Measurements from ENCODE around the gene FUT2. TPM values are rescaled to one million over a fixed set of nuclear protein-coding genes. Genes with fewer than 3 reads are reported as not detected.
"Not testable (repeated sequence)": the region's sequence is repeated elsewhere in the genome, so short reads cannot be mapped to it uniquely, and the experiment has no call there.

The FUT2 gene
- total RNA-seq, 1 experiment from 2014 or later = not detected

DNA sequence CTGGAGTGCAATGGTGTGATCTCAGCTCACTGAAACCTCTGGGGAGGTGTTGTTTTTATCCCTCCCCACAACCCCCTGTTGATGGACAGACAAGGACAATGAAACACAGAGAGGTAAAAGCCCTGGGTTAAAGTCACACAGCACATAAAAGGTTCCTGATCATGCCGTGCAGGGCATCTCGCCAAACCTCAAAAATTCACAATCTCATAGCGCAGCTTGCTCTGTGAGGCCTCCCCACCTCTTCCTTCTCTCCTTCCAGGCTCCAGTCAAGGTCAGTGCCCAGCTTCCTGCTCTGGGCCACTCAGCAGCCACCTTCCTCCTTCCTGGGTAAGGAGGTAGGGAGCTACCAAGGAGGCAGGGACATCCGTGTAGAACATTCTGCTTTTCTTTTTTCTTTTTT lies 2.3 kb downstream of the FUT2 start:
- DNase-seq (ENCODE audit: low read depth) = peak; percentile 71

DNA sequence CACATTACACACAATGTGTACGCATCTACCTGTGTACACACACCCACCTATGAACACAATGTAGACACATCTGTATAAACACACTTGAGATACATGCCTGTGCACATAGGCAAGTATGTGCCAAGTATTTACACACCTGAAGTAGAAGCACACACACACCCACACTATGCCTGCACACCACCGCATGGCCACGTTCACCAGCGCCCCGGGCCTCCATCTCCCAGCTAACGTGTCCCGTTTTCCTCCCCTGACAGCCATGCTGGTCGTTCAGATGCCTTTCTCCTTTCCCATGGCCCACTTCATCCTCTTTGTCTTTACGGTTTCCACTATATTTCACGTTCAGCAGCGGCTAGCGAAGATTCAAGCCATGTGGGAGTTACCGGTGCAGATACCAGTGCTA lies 6.9 kb downstream of the FUT2 start:
- DNase-seq (ENCODE audit: low read depth) = no peak

DNA sequence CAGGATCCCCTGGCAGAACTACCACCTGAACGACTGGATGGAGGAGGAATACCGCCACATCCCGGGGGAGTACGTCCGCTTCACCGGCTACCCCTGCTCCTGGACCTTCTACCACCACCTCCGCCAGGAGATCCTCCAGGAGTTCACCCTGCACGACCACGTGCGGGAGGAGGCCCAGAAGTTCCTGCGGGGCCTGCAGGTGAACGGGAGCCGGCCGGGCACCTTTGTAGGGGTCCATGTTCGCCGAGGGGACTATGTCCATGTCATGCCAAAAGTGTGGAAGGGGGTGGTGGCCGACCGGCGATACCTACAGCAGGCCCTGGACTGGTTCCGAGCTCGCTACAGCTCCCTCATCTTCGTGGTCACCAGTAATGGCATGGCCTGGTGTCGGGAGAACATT lies 7.5 kb downstream of the FUT2 start:
- no peak for DNase-seq (ENCODE audit: low read depth)

DNA sequence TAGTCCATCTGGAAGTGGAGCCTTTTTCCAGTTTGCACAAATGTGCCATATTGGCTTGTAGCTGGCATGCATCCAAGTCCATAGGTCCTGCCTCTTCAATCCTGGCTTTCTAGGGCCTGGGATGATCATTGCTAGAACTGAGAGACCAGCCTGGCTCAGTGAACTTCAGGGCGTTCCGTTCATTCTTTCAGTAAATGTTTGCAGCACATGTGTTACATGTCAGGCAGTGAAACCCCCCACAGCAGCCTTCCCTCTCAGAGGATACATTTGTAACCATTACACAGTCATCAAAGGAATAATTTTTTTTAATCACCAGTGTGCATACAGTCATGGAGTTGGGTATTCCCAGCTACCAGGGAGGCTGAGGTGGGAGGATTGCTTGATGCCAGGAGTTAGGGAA lies 9.7 kb downstream of the FUT2 start:
- no peak for DNase-seq (ENCODE audit: low read depth)

DNA sequence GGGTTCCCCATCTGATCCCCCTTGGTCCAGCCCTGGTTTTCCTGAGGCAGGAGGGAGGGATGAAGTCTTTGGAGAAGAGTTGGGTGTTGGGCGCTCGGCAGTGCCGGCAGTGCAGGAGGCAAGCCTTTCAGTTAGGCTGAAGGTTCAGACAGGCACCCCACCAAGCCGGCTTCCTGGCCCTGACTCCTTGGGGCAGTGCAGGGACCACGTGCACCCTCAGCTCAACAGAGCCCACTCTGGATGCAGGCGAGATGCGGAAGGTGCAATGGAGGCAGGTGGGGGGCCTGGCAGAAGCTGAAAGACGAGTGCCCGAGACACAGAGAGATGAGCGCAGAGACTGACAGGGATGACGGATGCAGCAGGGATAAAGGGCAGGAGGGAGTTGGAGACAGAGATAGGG lies 12.7 kb downstream of the FUT2 start:
- DNase-seq (ENCODE audit: low read depth) = no peak

DNA sequence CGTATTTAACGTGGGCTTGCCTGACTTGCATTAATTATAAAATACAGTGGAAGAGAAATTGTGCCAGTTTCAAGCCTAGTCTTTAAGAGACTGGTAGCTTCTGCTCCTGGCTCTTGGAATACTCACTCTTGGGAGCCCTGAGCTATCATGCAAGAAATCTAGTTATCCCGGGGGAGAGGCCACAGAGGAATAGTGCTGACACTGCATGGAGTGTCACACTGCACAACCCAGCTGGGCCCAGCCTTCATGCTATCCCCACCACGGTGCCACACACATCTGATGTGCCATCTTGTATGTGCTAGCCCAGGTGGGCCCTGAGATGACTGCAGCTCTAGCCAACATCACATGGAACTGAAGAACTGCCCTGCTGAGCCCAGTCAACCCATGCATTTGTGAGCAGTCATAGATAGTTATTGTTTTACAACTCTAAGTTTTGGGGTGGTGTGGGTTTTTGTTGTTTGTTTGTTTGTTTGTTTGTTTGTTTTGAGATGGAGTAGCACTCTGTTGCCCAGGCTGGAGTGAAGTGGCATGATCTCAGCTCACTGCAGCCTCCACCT lies 15.4 kb downstream of the FUT2 start:
- no peak for DNase-seq (ENCODE audit: low read depth)

DNA sequence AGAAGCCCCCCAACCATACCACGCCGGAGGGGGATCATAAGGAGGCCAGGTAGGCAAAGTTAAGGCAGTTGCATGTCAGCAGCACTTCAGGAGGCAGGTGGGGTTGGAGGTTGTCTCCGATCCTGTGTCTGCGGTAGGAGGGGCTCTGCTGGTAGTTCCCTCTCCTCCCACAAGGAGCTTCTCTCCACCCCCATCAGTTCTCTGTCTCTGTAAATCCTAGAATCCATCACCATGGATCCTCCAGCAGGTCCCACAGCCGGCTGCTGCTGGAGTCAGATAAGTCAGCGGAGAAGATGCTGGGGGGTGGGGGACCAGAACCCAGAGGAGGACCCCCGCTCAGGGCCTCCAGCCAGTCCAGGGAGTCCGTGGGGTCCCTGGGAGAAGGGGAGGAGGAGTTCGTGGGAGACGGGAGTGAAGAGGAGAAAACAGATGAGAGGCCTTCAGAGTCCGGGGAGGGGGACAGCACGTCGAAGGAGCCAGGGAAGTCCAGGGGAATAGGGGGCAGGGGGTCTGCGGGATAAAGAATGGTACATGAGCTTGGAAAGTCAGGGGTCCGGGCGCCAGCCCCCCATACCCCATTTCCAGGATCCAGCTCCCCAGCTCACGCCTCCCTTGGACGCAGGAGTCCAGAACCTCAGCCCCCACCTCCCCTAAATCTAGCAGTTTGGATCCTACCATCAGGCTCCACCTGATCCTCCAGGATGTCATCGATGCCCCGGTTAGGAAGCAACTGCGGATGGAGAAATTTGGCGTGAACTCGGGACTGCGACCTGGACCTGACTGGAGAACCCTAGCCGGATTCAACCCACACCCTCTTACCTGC lies 17.5 kb downstream of the FUT2 start:
- no peak for DNase-seq (ENCODE audit: low read depth)

DNA sequence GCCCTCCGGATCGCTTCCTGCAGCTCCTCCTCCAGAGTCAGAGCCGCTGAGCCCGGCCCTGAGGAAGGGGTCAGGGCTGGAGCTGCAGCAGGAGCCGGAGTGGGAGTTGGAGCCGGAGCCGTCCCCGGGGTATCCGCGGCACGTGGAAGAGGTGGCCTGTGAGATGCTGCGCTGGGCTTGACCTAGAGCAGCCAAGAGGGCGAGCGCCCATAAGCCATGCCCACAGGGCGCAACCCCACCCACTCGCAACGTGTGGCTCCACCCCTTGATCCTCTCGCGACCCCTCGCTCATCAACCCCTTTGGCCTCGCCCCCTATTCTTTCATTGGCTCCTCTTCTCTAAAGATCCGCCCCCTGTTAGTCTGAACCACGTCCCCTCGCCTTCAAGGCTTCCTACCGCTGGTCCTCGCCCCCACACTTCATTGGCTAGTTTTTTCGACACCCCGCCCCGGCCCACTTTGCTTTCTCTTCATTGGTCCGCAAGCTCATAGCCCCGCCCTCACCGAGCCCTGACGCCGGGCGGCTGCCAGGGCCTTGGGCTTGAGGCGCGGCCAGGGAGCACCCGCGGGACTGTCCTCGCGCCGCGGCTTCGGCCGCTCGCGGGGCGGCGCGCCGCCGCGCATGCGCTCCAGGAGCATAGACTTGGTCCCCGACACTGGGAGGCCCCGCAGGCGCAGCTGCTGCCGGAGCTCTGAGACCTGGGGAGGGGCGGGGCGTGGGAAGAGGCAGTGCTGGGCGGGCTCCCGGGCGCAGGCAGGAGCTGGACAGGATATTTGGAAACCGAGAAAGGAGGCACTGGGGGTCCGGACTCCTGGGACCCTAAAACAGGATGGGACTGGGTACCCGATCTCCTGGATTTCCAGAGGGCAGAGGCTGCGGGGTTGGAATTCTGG lies 18.3 kb downstream of the FUT2 start:
- DNase-seq (ENCODE audit: low read depth) = peak; percentile 97

DNA sequence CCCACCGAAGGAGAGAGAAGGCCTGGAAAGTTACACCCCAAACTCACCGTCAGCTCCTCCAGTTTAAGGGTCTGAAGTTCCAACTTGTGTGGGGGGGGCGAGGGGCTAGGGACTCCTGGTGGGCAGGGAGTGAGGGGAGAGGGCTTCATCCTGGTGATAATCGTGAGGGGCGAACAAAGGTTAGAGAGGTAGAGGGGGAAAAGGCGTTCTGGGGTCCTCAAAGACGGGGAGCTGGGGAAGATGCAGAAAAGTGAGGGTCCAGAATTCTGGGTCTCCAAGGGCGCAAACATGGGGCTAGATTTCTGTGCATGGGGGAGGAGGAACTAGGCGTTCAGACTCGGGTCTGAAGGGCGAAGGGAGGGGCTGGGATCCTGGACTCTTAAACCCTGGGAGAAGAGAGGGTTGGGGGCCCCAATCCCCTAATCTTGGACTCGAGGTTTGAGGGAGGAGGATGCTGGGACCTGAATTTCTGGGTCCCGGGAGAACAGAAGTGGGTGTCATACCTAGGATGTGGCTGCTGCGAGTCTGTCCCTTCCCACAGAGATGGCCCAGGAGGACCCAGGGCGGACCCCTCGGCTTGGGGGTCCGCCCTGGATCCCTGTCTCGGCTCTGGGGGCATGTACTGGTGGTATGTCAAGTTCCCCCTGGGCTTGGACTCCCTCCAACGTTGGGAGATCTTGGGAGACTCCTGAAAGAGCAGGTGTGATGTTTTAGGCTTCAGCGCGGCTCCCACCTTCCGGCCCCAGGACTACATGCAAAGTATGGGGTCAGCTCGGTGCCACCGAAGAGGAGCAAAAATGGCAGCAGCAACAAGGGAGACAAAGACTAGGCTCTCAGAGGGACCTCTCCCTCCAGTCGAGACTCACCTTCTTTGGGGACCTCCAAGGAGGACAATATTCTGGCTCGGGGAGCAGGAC lies 19.2 kb downstream of the FUT2 start:
- DNase-seq (ENCODE audit: low read depth) = no peak

DNA sequence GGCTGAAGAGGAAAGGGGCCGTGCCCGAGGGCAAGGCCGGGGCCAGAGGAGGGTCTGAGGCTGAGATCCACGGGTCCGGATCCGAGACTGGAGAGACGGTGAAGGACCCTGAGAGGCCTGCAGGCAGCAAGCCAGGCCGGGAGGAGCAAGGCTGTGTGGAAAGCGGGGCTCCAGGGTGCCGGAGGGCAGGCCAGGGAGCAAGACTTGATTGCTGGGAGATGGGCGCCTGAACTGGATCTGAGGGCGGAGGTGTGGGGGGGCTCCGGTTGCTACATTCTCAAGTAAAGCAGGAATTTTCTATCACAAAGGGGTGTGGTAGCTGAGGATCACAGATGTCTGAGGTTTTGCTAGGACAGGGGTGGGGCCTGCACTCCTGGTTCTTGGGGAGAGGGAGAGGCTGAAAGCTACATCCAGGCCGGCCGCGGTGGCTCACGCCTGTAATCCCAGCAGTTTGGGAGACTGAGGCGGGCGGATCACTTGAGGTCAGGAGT lies 20.0 kb downstream of the FUT2 start:
- no peak for DNase-seq (ENCODE audit: low read depth)

DNA sequence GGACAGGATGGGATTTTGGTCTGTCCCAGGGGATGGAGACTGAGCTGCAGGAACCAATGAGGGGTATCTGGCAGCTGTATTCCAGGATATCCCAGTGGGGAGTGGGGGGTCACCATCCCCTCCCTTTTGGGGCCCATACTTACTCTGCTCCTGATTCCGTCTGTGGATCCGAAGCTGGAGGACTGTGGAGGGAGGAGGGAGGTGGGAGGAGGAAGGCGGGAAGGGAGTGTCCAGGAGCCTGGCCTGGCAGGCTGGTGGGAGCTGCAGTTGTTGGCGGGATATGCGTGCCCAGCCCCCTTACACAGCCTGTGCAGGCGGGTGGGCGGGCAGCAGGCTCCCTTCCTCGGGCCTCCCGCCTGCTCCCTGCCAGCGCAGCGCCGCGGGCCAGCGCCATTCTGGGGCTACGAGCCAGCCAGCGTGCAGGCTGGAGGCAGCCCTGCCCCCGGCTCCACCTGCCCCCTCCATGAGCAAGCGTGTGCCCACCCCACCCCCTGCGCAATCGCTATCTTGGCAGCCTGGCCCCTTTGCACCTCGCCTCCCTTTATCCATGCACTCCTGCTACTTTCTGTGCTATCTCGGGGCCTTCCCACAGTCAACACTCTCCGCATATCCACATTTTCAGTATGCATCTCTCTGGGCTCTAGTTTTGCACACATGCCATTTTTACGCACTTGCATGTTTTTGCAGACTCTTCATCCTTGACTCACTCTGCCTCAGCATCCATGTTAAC lies 21.0 kb downstream of the FUT2 start:
- DNase-seq (ENCODE audit: low read depth) = no peak

DNA sequence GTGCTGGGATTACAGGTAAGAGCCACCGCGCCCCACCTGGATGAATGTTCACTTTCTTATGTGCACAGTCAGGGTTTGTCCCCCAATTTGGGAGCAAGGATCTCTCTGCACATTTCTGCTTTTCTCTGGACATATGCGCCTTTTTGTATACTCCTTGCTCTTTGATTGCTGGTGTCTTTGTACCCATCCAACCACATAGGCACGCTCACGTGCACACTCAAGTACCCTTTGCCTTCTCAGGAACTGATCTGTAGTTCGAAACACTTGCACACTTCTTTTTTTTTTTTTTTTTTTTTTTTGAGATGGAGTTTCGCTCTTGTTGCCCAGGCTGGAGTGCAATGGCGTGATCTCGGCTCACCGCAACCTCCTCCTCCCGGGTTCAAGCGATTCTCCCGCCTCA lies 22.3 kb downstream of the FUT2 start:
- not testable (repeated sequence) for DNase-seq (ENCODE audit: low read depth)

DNA sequence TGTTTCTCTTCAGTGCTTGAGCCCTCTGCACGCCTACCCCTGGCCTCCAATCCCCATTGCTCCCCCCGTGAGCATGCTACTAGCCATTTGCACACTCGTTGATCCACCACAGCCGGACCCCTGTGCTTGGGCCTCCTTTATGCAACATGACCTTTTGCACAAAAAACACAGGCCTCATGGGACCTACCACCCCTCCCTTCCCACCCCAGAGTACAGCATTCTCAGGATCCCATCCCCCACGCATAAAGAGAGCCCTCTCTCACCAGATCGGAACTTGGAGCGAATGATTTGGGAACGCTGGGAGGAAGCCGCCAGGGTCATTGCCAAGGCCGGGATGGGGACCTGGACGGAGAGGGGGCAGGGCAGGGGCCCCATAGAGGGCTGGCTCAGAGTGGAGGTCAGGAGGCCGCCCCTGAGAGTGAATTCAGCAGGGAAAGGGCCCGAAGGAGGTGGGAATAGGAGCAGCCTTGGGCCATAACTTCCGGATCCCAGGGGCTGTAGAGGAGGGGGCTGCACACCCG lies 23.0 kb downstream of the FUT2 start:
- DNase-seq (ENCODE audit: low read depth) = no peak

DNA sequence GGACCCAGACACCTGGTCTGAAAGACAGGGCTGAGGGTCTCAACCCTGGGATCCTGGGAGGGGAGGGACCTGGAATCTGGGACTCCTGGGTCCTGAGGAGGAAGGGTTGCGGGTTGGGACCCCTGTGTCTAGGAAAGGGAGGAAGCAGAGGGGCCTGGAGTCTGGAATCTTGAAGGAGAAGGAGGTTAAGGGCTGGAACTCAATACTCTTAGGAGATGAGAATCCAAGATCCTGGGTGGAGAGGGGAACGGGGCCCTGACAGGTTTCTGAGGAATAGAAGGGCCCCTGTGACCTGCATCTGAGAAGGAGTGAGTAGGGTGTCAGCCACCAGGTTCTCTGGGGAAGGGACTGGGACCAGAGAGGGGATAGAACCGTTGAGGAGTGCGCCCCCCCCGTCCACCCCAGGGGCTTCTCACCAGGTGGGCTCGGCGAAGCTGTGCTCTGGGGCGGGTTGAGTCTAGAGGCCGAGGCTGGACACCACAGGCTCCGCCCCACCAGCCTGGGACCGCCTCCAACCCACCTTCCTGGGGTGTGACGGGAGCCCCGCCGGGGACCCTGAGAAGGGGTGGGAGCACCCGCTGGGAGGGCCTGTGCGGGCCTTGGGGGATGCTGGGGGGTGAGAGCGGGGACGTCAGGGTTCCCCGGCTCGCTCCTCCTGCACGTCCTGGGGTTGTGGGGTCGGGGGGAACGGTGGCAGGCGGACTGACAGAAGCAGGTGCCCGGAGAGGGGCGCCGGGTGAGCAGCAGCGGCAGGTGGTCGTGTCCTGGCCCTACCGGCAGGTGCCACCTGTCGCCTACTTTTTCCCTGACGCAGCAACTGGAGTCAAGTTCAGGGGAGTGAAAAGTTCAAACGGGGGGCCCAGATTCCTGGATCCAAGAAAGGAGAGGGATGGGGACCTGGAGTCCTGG lies 23.7 kb downstream of the FUT2 start, which contains the start of gene MAMSTR:
TSS of gene MAMSTR (minus strand) at position 463 of the 909 bp plus-strand sequence. CDS start 694 bp downstream, outside the sequence.
- no peak for DNase-seq (ENCODE audit: low read depth)

DNA sequence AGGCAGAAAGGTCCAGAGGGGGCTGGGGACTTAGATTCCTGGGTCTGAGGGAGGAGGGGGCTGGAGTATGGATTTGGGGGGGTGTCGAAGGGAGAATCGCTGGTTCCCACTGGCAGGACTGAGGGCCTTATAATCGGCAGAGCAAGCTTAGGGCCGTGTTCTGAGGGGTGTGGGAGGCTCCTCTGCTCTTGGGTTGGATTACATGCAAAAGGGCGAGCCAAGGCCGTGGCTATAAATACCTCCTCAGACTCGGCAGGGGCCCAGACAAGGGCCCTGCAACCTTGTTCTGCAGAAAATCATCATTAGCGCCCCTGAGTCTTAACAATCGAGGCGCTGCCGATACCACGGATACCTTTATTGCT lies 24.5 kb downstream of the FUT2 start:
- no peak for DNase-seq (ENCODE audit: low read depth)

DNA sequence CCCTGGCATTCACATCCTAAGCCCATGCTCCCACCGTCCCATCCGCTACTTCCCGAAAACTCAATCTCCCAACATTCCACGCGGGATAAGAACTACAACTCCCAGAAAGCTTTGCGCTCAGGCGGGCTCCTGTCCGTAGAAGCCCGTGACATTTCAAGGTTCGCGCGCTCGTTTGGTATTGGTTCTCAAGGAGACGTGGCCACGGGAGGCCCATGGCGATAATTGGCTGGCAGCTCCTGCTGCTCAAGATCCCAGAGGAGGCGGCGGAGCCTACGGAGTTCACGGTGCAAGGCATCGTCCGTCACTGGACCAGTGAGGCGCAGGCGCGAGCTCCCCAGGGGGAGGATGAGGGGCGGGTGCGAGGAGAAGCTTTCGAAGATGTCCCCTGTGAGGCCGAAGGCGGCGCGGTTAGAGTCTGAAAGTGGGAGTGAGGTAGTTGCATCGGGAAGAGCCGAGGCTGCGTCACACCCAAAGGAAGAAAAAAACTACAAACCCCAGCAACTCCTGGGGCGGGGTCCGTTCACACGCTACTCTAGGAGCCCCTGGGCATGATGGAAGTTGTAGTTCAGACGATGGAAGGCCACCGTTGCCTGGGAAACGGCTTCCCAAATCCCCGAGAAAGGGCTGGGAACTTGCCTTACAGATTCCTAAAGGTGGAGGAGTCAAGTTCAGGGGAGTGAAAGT lies 25.0 kb downstream of the FUT2 start:
- DNase-seq (ENCODE audit: low read depth) = peak; percentile 97

DNA sequence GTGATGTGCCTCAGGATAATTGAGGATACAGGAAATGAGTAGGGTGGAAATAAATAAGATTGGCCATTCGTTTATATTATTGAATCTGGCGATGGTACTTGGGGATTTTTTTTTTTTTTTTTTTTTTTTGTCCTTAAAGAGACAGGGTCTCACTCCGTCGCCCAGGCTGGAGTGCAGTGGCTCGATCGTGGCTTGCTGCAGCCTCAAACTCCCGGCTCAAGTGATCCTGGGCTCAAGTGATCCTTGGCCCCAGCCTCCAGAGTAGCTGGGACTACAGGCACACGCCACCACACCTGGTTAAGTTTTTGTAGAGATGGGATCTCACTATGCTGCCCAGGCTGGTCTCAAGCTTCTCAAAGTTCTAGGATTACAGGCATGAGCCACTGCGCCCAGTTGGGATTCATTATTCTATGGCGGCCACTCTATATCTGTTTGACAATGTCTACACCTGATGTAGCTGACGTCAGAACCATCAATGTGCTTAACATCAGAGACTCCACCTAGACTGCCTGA lies 26.5 kb downstream of the FUT2 start:
- DNase-seq (ENCODE audit: low read depth) = no peak

Data from HT1080 (cell line).